NB4 (cell line): ENCODE results near the gene SLCO2B1.

Source experiments
- DNase-seq: peaks from one replicate; pipeline ENCODE4 v3.0.0; 2010; ENCODE audit warnings: low read depth
- H3K4me3 ChIP-seq: one replicate; pipeline ENCODE4 v1.5.1; 2011; ENCODE audit warnings: mild to moderate bottlenecking, low read depth, low read length, moderate library complexity
- CTCF ChIP-seq: IDR thresholded peaks from one replicate; pipeline ENCODE4 v1.5.1; 2012; ENCODE audit warnings: low read depth, low read length
- MAX ChIP-seq: IDR thresholded peaks from 2 replicates; pipeline ENCODE4 v1.6.1; 2011; ENCODE audit warnings: low read depth, low read length
- MYC ChIP-seq: IDR thresholded peaks from 2 replicates; pipeline ENCODE4 v1.6.1; 2011; ENCODE audit warnings: low read depth, low read length
- POLR2A ChIP-seq: IDR thresholded peaks from 2 replicates; pipeline ENCODE4 v1.6.1; 2011; ENCODE audit warnings: mild to moderate bottlenecking; ENCODE audit not compliant: insufficient read length; ENCODE audit errors: extremely low read depth

The SLCO2B1 gene

GRCh38 chr11:75190652-75191329 is 39.9 kb downstream of the SLCO2B1 start:
- H3K4me3 ChIP-seq, result no peak overlapping the region
- DNase-seq, result no peak
- no peak for TF ChIP-seq POLR2A
- no peak for TF ChIP-seq CTCF
- TF ChIP-seq MAX, result no peak
- TF ChIP-seq MYC, result no peak

GRCh38 chr11:75191330-75191717 is 40.4 kb downstream of the SLCO2B1 start:
- TF ChIP-seq MAX, result no peak
- DNase-seq, result no peak
- H3K4me3 ChIP-seq, result no peak overlapping the region

- TF ChIP-seq POLR2A (no peak), MAX (no peak)
- no peak for DNase-seq
- H3K4me3 ChIP-seq, result no peak overlapping the region
Measured at GRCh38 chr11:75193271-75193670, 42.4 kb downstream of the SLCO2B1 start.

GRCh38 chr11:75193711-75194110 is 42.8 kb downstream of the SLCO2B1 start:
- no peak for DNase-seq
- TF ChIP-seq POLR2A, result no peak
- TF ChIP-seq MYC, result no peak
- TF ChIP-seq MAX, result no peak
- no peak for TF ChIP-seq CTCF
- H3K4me3 ChIP-seq, result no peak overlapping the region

- H3K4me3 ChIP-seq, result no peak overlapping the region
- no peak for DNase-seq
- TF ChIP-seq MYC, result no peak
- no peak for TF ChIP-seq POLR2A
- TF ChIP-seq CTCF, result no peak
- TF ChIP-seq MAX, result no peak
Measured at GRCh38 chr11:75194147-75194546, 43.2 kb downstream of the SLCO2B1 start.

- DNase-seq, result no peak
- no peak overlapping the region for H3K4me3 ChIP-seq
- TF ChIP-seq POLR2A, result no peak
- no peak for TF ChIP-seq CTCF
- no peak for TF ChIP-seq MYC
- TF ChIP-seq MAX, result no peak
Measured at GRCh38 chr11:75195167-75195962, 44.5 kb downstream of the SLCO2B1 start.

GRCh38 chr11:75196426-75196825 is 45.5 kb downstream of the SLCO2B1 start:
- DNase-seq, result no peak
- H3K4me3 ChIP-seq, result no peak overlapping the region
- TF ChIP-seq MAX, result no peak
- TF ChIP-seq CTCF, result no peak
- TF ChIP-seq MYC, result no peak
- no peak for TF ChIP-seq POLR2A
